Endothelial cell of umbilical vein (primary cell): ENCODE measurements around the gene SP2. TPM values are rescaled to one million over a fixed set of nuclear protein-coding genes. Genes with fewer than 3 reads are reported as not detected.

ENCODE experiments used
- BruUV-seq: library from RNA; stranded (reverse); fragments of 400-500 nt; replicated peaks from 2 replicates; lab custom pipeline; 2021; lab: Mats Ljungman, UMichigan
- CTCF ChIA-PET: fragments of 300-600, 350-600 bp; sonication (Branson Sonifier 250); formaldehyde crosslinking; loops from one replicate; lab custom pipeline; 2021; ENCODE audit warnings: antibody characterized with exemption, inconsistent platforms; lab: Charles Lee
- POLR2A ChIA-PET: fragments of 300-600, 350-600 bp; sonication (Branson Sonifier 250); formaldehyde crosslinking; loops from one replicate; lab custom pipeline; 2021; ENCODE audit warnings: antibody characterized with exemption, inconsistent platforms; lab: Charles Lee
- DNase-seq: peaks from one replicate; pipeline ENCODE4 v3.0.0-alpha.2; 2011; ENCODE audit warnings: low read depth, low spot score
- FAIRE-seq: peaks from 2 replicates; lab custom pipeline; 2011; peaks lifted over from hg19 to GRCh38; lab: Jason Lieb, UNC
- H2AFZ ChIP-seq: 2 replicates; pipeline ENCODE4 v1.6.0; 2012; ENCODE audit warnings: low read depth, low read length, control low read depth, inconsistent platforms
- H3K27ac ChIP-seq: 2 replicates; pipeline ENCODE4 v1.5.1; 2011; ENCODE audit warnings: low read depth, mild to moderate bottlenecking, control low read depth, low read length, moderate library complexity; ENCODE audit not compliant: insufficient read depth
- H3K27me3 ChIP-seq, 2 experiments: 2 replicates each; pipeline versions ENCODE4 v1.6.0 to v1.6.1; 2011; ENCODE audit warnings: low read length in 2 of 2, mixed read lengths in 1 of 2; ENCODE audit not compliant: control insufficient read depth in 2 of 2, insufficient read depth in 2 of 2
- H3K36me3 ChIP-seq, 2 experiments: 2 replicates in 1 of 2; 3 replicates in 1 of 2; pipeline ENCODE4 v1.5.1; 2011; ENCODE audit warnings: low read length in 2 of 2, mild to moderate bottlenecking in 1 of 2, moderate library complexity in 1 of 2; ENCODE audit not compliant: control insufficient read depth in 2 of 2, insufficient read depth in 2 of 2; ENCODE audit errors: extremely low read depth in 1 of 2
- H3K4me1 ChIP-seq: 3 replicates; pipeline ENCODE4 v1.5.1; 2011; ENCODE audit warnings: mild to moderate bottlenecking, low read length; ENCODE audit not compliant: control insufficient read depth, insufficient read depth; ENCODE audit errors: extremely low read depth
- H3K4me2 ChIP-seq: 2 replicates; pipeline ENCODE4 v1.6.1; 2011; ENCODE audit warnings: low read length, control low read depth, mixed read lengths; ENCODE audit not compliant: insufficient read depth
- H3K4me3 ChIP-seq, 3 experiments: fragments of 200-600 bp in 1 of 3; sonication (generic), shearing (Covaris generic) in 1 of 3; replicated peaks in 1 of 3; 2 replicates each; pipeline ENCODE4 v1.5.1; 2011 to 2016; ENCODE audit warnings: control low read depth in 3 of 3, low read length in 3 of 3, mild to moderate bottlenecking in 2 of 3, inconsistent platforms in 1 of 3, low read depth in 1 of 3, moderate library complexity in 1 of 3; ENCODE audit not compliant: insufficient read depth in 1 of 3
- H3K79me2 ChIP-seq: 2 replicates; pipeline ENCODE4 v1.6.0; 2012; ENCODE audit warnings: low read length, inconsistent platforms; ENCODE audit not compliant: control insufficient read depth, insufficient read depth
- H3K9ac ChIP-seq: replicated peaks from 2 replicates; pipeline ENCODE3; 2011; ENCODE audit warnings: low read length, control low read depth; ENCODE audit not compliant: insufficient read depth; ENCODE audit errors: extremely low read depth
- H3K9me1 ChIP-seq: replicated peaks from 3 replicates; pipeline ENCODE4 v1.6.0; 2011; ENCODE audit warnings: mild to moderate bottlenecking, low read length; ENCODE audit not compliant: control insufficient read depth, insufficient read depth; ENCODE audit errors: extremely low read depth
- H3K9me3 ChIP-seq: replicated peaks from 2 replicates; pipeline ENCODE4 v1.5.1; 2012; ENCODE audit warnings: low read length, inconsistent platforms; ENCODE audit not compliant: control insufficient read depth, insufficient read depth
- H4K20me1 ChIP-seq: replicated peaks from 2 replicates; pipeline ENCODE3; 2011; ENCODE audit warnings: mild to moderate bottlenecking, low read length; ENCODE audit not compliant: control insufficient read depth, insufficient read depth; ENCODE audit errors: extremely low read depth
- CTCF ChIP-seq, 2 donors: IDR thresholded peaks; 1 replicate in 1 of 2; 2 replicates in 1 of 2; pipeline ENCODE4 v1.5.1; 2011; ENCODE audit warnings: low read length in 2 of 2, mild to moderate bottlenecking in 2 of 2, moderate library complexity in 2 of 2, control low read depth in 1 of 2, inconsistent platforms in 1 of 2, low read depth in 1 of 2; ENCODE audit not compliant: insufficient read depth in 1 of 2; ENCODE audit errors: extremely low read depth in 1 of 2
- EZH2 ChIP-seq: IDR thresholded peaks from 2 replicates; pipeline ENCODE4 v1.6.1; 2012; ENCODE audit warnings: borderline replicate concordance, low read depth, mild to moderate bottlenecking, moderate library complexity, low read length, inconsistent platforms; ENCODE audit not compliant: severe bottlenecking
- FOS ChIP-seq: IDR thresholded peaks from 2 replicates; pipeline ENCODE4 v1.6.1; 2011; ENCODE audit warnings: mild to moderate bottlenecking, low read length, moderate library complexity, borderline replicate concordance; ENCODE audit not compliant: insufficient read depth
- GATA2 ChIP-seq: IDR thresholded peaks from 2 replicates; pipeline ENCODE4 v1.7.0; 2011; ENCODE audit warnings: low read depth, mild to moderate bottlenecking, moderate library complexity, mixed read lengths, low read length; ENCODE audit not compliant: insufficient read length, insufficient read depth
- JUN ChIP-seq: IDR thresholded peaks from 2 replicates; pipeline ENCODE4 v1.6.1; 2011; ENCODE audit warnings: borderline replicate concordance, low read depth; ENCODE audit not compliant: insufficient read length, insufficient read depth
- MYC ChIP-seq: IDR thresholded peaks from one replicate; pipeline ENCODE4 v1.6.1; 2011; ENCODE audit warnings: mild to moderate bottlenecking, low read depth, low read length
- POLR2A ChIP-seq: IDR thresholded peaks from 2 replicates; pipeline ENCODE4 v1.6.1; 2012; ENCODE audit warnings: low read depth, mild to moderate bottlenecking, control low read depth, low read length
- POLR2AphosphoS5 ChIP-seq: IDR thresholded peaks from 2 replicates; pipeline ENCODE4 v1.6.1; 2012; ENCODE audit warnings: low read depth, mild to moderate bottlenecking, control low read depth, low read length, moderate library complexity; ENCODE audit not compliant: insufficient read depth
- dilution Hi-C: fragments of 300-500 bp; cut with MboI; formaldehyde crosslinking; loops from one replicate; pipeline ENCODE4 v1.15.0; 2019; ENCODE audit warnings: low sequenced_read_pairs; ENCODE audit not compliant: extremely low pct_ligation_motif_present
- intact Hi-C: fragments of 100-400 bp; cut with micrococcal nuclease; formaldehyde crosslinking; loops from one replicate; pipeline ENCODE4 v1.10.0; 2022
- polyA plus RNA-seq, 4 experiments: library from polyadenylated mRNA; depleted of rRNA in 3 of 4; stranded (reverse) in 3 of 4; unstranded in 1 of 4; fragments of >200 nt; gene quantifications; 2 replicates each; pipeline versions ENCODE4 v1.2.1 to v1.2.3, GENCODE V29; 2011 to 2012; ENCODE audit warnings: missing spikeins in 1 of 4
- total RNA-seq: library from RNA; stranded (reverse); gene quantifications from 2 replicates; pipeline ENCODE4 v1.2.3, GENCODE V29; 2021
- TF ChIP-seq, protein P1 (sequence below): IDR thresholded peaks from 2 replicates; pipeline ENCODE4 v1.6.1; 2011; ENCODE audit not compliant: insufficient read depth, insufficient read length

Gene SP2
- total and polyA plus RNA-seq, 2 donors (not counting 3 experiments of a cell fraction or from before 2014, with no cell fraction given) = 11.2 to 18.6 TPM

DNA sequence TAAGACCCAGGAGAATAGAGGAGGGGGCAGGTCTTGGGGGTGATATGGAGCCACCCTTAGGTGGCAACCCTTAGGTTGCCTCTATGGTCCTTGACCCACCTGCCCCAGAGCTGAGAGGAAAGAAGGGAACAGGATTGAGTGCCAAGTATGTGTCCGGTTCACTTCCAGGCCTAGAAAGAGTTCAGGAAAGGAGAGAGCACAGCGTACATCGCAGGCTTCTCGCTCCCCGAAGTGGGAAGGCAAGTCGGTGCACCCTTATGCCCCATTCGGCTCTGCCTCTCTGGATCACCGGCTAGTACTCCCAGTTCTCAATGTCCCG is 45.7 kb upstream of the SP2 start:
- H3K9me3 ChIP-seq = no peaks in the 10 kb centered on the region
- TF ChIP-seq FOS = no peak
- TF ChIP-seq POLR2AphosphoS5 = no peak
- no peak for TF ChIP-seq EZH2
- no peak for TF ChIP-seq POLR2A
- no peak for TF ChIP-seq GATA2
- no peak for TF ChIP-seq MYC
- no peak for TF ChIP-seq CTCF (IDR thresholded peaks at IDR 0.05; ENCODE audit: extremely low read depth in 1 of 2, insufficient read depth in 1 of 2, low read depth in 1 of 2, low read length in 2 of 2)
- TF ChIP-seq, protein P1, sequence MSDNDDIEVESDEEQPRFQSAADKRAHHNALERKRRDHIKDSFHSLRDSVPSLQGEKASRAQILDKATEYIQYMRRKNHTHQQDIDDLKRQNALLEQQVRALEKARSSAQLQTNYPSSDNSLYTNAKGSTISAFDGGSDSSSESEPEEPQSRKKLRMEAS = no peak
- TF ChIP-seq JUN = no peak
- no peaks in the 10 kb centered on the region for H3K79me2 ChIP-seq
- H3K9me1 ChIP-seq = no peaks in the 10 kb centered on the region
- dilution Hi-C loops (no loop called here), intact Hi-C loops (no loop called here)
- H2AFZ ChIP-seq = peak overlapping the region; percentile 19
- H3K36me3 ChIP-seq = no peaks in the 10 kb centered on the region
- DNase-seq (no peak), FAIRE-seq (peak; percentile 8)
- peaks cover 10% of the 10 kb centered on the region for H3K4me1 ChIP-seq
- no peak overlapping the region for H3K27ac ChIP-seq
- no peaks in the 10 kb centered on the region for H4K20me1 ChIP-seq
- no TSS peak for BruUV-seq
- H3K27me3 ChIP-seq = peaks cover 3 to 11% of the 10 kb centered on the region in 2 experiments
- POLR2A ChIA-PET = no interaction called here
- CTCF ChIA-PET = interaction anchor here (0.7 to 10.2 kb wide), 10 partner anchors 9 to 168 kb away, joined by 3 to 367 read pairs (median 4); partner anchors contain the start of genes OSBPL7 and SCRN2
- H3K4me2 ChIP-seq = peak overlapping the region; percentile 23
- H3K4me3 ChIP-seq = no peak overlapping the region
- no peak overlapping the region for H3K9ac ChIP-seq
